ENCODE measurements around the gene MEAK7. TPM values are rescaled to one million over a fixed set of nuclear protein-coding genes. Genes with fewer than 3 reads are reported as not detected.

Gene MEAK7
- total RNA-seq, 1 experiment from 2014 or later, result 29.5 TPM

- no peak overlapping the region for H3K4me3 Mint-ChIP-seq (ENCODE audit: low read depth, unreplicated experiment)
- DNase-seq, result no peak
- H3K27ac Mint-ChIP-seq (ENCODE audit: unreplicated experiment), result no peak overlapping the region
- H3K36me3 Mint-ChIP-seq (ENCODE audit: insufficient read depth, unreplicated experiment), result no peaks in the 10 kb centered on the region
- no peaks in the 10 kb centered on the region for H3K9me3 Mint-ChIP-seq (ENCODE audit: low read depth, unreplicated experiment)
- H3K27me3 Mint-ChIP-seq (ENCODE audit: unreplicated experiment), result no peaks in the 10 kb centered on the region
- no TSS peak for BruUV-seq (replicated peaks)
- CTCF ChIA-PET, result interaction anchor here (0.6 kb wide), 1 partner anchor 271 kb away, joined by 5 read pairs; no protein-coding TSS in a partner anchor
- TF ChIP-seq CTCF (IDR thresholded peaks at IDR 0.05; ENCODE audit: unreplicated experiment), result no peak
- intact Hi-C loops (cut with micrococcal nuclease; ENCODE audit: unreplicated experiment), result no loop called here
- no peaks in the 10 kb centered on the region for H3K4me1 Mint-ChIP-seq (ENCODE audit: low read depth, unreplicated experiment)
Observed at GRCh38 chr16:84524346-84524920, 20.0 kb upstream of the MEAK7 start.

- BruUV-seq (replicated peaks), result no TSS peak
- no peaks in the 10 kb centered on the region for H3K36me3 Mint-ChIP-seq (ENCODE audit: insufficient read depth, unreplicated experiment)
- no peak overlapping the region for H3K27ac Mint-ChIP-seq (ENCODE audit: unreplicated experiment)
- TF ChIP-seq CTCF (IDR thresholded peaks at IDR 0.05; ENCODE audit: unreplicated experiment), result no peak
- DNase-seq, result no peak
- no peaks in the 10 kb centered on the region for H3K9me3 Mint-ChIP-seq (ENCODE audit: low read depth, unreplicated experiment)
- CTCF ChIA-PET, result interaction anchor here (0.6 kb wide), 1 partner anchor 526 kb away, joined by 3 read pairs; no protein-coding TSS in a partner anchor
- intact Hi-C loops (cut with micrococcal nuclease; ENCODE audit: unreplicated experiment), result no loop called here
- no peaks in the 10 kb centered on the region for H3K4me1 Mint-ChIP-seq (ENCODE audit: low read depth, unreplicated experiment)
- H3K27me3 Mint-ChIP-seq (ENCODE audit: unreplicated experiment), result no peaks in the 10 kb centered on the region
- no peak overlapping the region for H3K4me3 Mint-ChIP-seq (ENCODE audit: low read depth, unreplicated experiment)
Observed at GRCh38 chr16:84521497-84521770, 17.0 kb upstream of the MEAK7 start.

GRCh38 chr16:84520725-84521496 lies 16.5 kb upstream of the MEAK7 start:
- Mint-ChIP-seq H3K27ac (ENCODE audit: unreplicated experiment) (no peak overlapping the region), H3K4me1 (ENCODE audit: low read depth, unreplicated experiment) (no peaks in the 10 kb centered on the region), H3K27me3 (ENCODE audit: unreplicated experiment) (no peaks in the 10 kb centered on the region), H3K9me3 (ENCODE audit: low read depth, unreplicated experiment) (no peaks in the 10 kb centered on the region), H3K36me3 (ENCODE audit: insufficient read depth, unreplicated experiment) (no peaks in the 10 kb centered on the region), H3K4me3 (ENCODE audit: low read depth, unreplicated experiment) (no peak overlapping the region)
- BruUV-seq (replicated peaks), result no TSS peak
- TF ChIP-seq CTCF (IDR thresholded peaks at IDR 0.05; ENCODE audit: unreplicated experiment), result no peak
- CTCF ChIA-PET, result interaction anchor here (0.6 to 1.0 kb wide), 2 partner anchors 15 to 526 kb away, joined by 3 read pairs; no protein-coding TSS in a partner anchor
- intact Hi-C loops (cut with micrococcal nuclease; ENCODE audit: unreplicated experiment), result no loop called here
- DNase-seq, result peak; percentile 51

- H3K4me1 Mint-ChIP-seq (ENCODE audit: low read depth, unreplicated experiment), result peaks cover 4% of the 10 kb centered on the region
- no peak overlapping the region for H3K27ac Mint-ChIP-seq (ENCODE audit: unreplicated experiment)
- H3K4me3 Mint-ChIP-seq (ENCODE audit: low read depth, unreplicated experiment), result no peak overlapping the region
- BruUV-seq (replicated peaks), result no TSS peak
- H3K9me3 Mint-ChIP-seq (ENCODE audit: low read depth, unreplicated experiment), result no peaks in the 10 kb centered on the region
- no peaks in the 10 kb centered on the region for H3K27me3 Mint-ChIP-seq (ENCODE audit: unreplicated experiment)
- CTCF ChIA-PET, result interaction anchor here (1.0 kb wide), 1 partner anchor 13 kb away, joined by 3 read pairs; no protein-coding TSS in a partner anchor
- no peak for DNase-seq
- no peaks in the 10 kb centered on the region for H3K36me3 Mint-ChIP-seq (ENCODE audit: insufficient read depth, unreplicated experiment)
- no peak for TF ChIP-seq CTCF (IDR thresholded peaks at IDR 0.05; ENCODE audit: unreplicated experiment)
- intact Hi-C loops (cut with micrococcal nuclease; ENCODE audit: unreplicated experiment), result no loop called here
Observed at GRCh38 chr16:84519855-84520254, 15.4 kb upstream of the MEAK7 start.
